Hepatic stellate cell (primary cell): Measurements from ENCODE around the gene TFG.
A peak's percentile ranks its signal among the peaks of the same experiment; 100 is the strongest.
"Not testable (repeated sequence)": the region's sequence is repeated elsewhere in the genome, so short reads cannot be mapped to it uniquely, and the experiment has no call there.

Experiments used
- DNase-seq: peaks from one replicate; pipeline ENCODE4 v3.0.0; 2011; ENCODE audit warnings: low spot score

The TFG gene

DNA sequence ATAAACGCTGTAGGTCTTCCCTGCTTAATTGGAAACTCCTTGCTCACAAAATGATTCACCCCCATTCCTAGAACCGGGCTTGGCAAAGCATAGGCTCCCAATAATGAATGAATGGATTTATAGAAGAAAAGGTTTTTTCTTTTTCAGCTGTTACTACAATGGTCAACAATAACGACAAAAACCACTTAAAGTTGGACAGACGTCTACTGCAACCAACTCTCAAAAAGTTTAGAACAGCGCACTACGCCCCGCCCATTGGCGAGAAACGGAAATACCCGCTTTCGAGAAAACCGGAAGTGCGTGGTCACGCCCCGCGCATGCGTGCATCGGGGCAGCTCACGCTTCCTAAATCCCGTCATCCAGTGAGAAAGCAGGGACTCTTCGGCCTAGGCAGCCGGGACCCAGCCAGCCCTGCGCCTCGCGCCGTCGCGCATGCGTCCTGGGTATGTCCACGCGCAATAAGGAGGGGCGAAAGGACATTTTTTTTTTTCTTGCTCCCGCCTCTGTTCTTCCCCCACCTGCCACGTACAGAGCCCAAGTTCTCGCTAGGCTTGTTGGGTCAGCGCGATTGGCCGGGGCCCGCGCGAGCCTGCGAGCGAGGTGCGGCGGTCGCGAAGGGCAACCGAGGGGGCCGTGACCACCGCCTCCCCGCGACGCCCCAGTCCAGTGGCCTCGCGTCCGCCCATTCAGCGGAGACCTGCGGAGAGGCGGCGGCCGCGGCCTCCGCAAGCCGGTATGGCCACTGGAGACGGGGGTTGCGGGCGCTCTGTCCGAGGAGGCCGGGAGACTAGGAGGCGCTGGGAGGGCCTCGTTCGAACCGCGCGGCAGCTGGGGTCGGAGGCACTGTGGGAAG lies at the start of gene TFG:
TSS of gene TFG (plus strand) at position 506 of the 853 bp plus-strand sequence. CDS start 4,192 bp downstream, outside the sequence.
- peak; percentile 98 for DNase-seq

DNA sequence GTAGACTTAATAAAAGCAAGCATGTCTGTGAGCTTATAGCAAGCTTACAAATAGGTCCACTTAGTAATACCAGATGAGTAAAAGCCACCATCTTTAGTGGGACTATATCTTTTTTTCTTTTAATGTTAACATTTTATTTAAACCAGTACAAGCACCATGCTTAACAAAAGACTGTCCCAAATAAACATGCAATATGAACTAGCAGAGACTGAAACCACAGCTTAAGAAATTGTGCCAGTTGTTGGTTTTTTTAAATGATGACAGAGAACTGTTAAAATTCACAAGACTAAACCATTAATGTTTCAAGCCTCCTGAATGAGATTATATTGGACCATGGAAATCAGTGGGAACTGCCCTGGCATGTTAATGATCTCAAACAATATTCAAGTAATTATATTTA lies 48.0 kb upstream of the TFG start:
- DNase-seq, result not testable (repeated sequence)

DNA sequence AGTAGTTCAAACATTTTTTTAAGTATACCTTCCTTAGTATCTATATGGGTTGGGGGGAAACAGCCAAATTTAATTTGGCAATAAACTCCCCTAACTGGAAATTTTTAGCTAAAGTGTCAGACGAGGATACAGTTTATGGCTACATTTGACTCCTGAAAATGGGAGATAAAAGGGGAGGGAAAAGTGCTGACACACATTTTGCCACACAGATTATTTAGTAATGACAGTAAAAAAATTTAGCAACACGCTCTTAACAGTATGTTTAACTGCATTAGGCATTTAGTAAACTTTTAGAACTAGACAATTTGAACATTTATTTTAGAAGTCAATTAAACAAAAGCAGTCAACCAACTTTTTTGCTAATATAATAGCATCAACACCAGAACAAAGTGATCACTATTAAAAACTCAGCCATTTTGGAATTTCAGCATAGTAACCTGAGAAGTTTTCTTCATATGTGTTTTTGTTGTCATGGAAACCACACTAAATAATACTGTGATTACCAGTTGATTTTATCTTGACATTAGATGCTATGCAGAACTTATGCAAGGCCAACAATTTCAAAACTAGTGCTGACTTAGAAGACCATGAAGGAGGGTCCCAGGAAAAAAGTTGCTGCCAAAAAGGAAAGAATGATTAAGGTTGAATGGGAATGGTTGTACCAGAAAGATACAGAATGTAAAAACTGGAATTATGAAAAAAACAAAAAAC lies 47.0 kb upstream of the TFG start:
- DNase-seq, result no peak

DNA sequence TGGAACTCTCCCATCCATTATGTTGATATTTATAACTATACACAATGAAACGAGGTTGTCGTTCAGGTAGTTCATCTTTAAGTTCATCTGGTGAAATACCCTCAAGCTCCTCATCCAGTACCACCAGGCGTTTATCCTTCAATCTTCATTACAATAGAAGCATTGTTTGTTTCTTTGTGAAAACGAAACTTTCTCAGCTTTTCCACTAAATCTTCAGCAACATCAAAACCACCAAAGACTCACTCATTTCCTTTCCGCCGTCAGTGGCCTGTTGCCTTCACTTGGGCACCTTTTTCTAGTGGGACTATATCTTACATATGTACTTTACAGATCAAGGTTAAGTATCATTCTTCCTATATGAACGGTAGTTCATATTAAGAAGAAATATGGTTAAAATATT lies 44.1 kb upstream of the TFG start:
- no peak for DNase-seq

DNA sequence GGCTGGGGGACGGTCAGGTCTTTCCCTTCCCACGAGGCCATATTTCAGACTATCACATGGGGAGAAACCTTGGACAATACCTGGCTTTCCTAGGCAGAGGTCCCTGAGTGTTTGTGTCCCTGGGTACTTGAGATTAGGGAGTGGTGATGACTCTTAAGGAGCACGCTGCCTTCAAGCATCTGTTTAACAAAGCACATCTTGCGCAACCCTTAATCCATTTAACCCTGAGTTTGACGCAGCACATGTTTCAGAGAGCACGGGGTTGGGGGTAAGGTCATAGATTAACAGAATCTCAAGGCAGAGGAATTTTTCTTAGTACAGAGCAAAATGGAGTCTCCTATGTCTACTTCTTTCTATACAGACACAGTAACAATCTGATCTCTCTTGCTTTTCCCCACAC lies 42.6 kb upstream of the TFG start:
- not testable (repeated sequence) for DNase-seq

DNA sequence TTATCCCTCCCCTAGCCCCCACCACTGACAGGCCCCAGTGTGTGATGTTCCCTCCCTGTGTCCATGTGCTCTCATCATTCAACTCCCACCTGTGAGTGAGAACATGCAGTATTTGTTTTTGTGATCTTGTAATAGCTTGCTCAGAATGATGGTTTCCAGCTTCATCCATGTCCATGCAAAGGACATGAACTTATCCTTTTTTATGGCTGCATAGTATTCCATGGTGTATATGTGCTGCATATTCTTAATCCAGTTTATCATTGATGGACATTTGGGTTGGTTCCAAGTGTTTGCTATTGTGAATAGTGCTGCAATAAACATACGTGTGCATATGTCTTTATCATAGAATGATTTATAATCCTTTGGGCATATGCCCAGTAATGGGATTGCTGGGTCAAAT lies 42.0 kb upstream of the TFG start:
- DNase-seq, result not testable (repeated sequence)

DNA sequence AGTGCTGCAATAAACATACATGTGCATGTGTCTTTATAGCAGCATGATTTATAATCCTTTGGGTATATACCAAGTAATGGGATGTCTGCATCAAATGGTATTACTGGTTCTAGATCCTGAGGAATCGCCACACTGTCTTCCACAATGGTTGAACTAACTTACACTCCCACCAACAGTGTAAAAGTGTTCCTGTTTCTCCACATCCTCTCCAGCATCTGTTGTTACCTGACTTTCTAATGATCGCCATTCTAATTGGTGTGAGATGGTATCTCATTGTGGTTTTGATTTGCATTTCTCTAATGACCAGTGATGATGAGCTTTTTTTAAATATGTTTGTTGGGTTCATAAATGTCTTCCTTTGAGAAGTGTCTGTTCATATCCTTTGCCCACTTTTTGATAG lies 38.3 kb upstream of the TFG start:
- DNase-seq, result not testable (repeated sequence)

DNA sequence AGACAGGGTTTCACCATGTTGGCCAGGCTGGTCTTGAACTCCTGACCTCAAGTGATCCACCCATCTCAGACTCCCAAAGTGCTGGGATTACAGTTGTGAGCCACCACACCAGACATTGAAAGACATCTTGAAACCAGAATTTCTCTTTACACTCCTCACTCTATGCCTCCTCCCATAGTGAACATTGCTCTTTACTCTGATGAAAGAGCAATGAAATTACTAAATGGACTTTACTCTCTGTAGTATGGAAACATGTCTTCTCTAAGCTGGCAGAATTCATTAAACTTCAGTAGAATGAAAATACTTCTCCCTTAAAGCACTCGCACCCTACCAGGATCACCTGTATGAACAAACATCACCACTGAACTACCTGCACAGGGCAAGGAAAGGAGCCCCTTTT lies 27.8 kb upstream of the TFG start:
- DNase-seq, result no peak

DNA sequence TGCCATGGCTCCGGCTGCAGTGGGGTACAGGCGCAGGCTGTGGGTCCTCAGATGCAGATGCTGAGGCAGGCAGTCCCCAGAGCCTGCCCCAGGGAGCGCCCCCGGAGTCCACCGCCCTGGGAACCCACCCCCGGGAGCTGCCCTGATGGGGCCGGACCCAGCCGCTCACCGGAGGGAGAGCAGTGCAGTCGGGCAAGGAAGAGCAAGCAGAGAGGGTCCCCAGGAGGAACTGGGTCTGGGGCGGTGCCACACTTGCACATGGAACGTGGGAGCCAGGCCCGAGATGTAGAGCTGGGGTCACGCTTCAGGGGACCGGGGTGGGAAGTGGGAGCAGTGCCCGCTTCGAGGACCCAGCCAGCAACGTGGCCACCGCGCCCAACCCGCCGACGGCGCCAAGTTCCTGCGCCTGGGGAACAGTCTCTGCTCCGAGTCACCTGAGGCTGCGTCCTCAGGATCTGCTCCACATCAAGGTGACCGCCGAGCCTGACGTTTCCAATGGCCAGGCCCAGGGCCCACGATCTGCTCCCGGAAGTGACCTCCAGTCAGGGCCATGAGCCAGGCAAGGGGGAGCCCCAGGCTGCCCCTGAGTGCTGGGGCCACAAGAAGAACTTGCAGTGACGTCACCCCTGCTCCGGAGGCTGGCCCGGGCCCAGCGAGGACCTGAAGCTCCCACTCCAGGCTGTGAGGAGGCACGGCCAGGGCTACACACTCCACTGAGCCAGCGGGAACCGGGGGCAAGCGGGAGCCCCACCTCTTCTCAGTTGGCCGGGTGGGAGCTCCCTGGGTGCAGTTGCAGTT lies 27.0 kb upstream of the TFG start:
- no peak for DNase-seq

DNA sequence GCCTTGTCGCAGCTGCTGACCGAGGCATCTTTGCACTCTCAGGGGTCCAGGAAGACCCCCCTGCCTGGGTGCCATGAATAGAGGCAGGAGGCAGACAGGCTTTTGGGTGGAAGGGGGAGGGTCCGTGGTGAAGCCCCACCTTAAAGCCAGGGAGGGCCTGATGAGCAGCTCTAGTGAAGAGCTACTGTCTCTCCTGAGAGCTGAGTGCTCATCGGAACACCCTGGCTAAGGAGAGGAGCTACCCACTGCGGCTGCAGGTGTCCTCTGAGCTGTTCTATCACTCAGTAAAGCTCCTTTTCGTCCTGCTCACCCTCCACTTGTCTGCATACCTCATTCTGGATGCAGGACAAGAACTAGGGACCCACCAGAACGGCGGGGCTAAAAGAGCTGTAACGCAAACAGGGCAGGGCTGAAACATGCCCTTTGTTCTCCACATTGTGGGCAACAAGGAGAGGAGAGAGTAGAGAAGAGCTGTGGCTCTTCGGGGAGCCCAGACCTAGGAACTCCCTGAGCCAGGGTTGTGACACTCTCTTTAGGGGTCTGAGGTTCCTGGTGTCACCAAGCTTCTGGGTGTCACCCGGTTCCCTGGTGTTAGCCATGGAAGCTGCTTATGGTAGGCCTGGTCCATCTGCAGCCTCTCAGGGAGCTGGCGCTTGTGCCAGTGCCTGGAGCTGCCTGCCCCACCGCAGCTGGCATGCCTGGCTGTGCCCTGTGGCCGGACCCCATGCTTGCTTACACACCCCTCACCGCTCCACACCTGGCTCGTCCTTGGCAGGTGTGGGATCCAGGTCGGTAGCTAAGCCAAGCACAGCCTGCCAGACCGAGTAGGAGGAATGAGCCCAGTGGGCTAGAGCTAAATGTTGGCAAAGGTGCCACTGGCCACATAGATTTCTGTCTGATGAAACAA lies 26.2 kb upstream of the TFG start:
- DNase-seq, result no peak

DNA sequence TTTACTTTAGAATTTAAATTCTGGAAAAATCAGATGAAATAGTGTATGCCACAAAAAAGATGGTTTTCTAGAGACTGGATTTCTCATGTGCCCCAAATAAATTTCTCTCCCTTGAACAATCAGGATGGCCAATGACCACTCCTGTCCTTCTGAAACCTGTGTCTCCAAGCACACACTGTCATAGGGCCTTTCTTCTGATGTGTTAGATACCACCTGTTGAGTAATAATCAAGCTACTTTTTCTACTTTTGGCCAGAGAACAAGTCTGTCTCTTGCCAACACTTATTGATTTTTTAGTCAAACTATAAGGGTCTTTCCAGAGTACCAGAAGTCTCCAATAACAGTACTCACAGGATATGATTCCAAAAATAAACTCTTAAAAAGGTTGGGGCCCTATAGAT lies 16.1 kb upstream of the TFG start:
- no peak for DNase-seq

DNA sequence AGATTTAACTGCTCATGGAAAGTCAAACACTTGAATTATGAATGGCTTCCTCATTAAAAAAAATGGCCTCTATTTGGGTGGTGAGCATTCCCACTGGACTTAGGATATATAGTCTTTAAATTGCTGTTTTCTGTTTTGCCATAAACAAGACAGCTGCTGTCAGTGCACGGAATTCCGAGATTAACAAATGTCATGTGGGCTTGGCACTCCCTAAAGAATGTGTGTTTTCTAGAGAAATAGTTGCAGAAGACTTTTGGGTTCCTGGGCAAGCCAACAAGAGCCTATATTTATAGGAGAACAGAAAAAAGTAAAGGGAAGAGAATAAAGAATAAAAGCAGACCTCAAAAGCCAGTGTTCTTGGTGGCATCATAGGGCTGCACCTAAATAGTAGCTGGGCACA lies 13.6 kb upstream of the TFG start:
- no peak for DNase-seq

DNA sequence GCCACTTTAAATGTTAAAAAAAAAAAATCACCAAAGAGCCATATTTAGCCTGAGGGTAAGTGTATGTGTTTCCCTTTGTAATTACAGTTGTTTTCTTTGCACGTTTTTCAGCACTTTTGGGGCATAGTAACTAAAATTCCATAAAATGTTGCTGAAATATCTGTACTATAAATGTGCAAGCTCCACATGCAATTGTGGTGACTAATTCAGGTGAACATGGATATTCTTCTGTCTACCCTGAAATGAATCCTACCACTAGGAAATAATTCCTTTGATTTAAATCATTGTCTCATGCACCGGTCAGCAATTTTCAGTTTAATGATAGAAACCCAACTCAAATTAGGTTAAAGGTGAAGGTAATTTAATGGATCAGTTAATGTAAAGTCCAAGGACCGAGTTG lies 13.1 kb upstream of the TFG start:
- no peak for DNase-seq

DNA sequence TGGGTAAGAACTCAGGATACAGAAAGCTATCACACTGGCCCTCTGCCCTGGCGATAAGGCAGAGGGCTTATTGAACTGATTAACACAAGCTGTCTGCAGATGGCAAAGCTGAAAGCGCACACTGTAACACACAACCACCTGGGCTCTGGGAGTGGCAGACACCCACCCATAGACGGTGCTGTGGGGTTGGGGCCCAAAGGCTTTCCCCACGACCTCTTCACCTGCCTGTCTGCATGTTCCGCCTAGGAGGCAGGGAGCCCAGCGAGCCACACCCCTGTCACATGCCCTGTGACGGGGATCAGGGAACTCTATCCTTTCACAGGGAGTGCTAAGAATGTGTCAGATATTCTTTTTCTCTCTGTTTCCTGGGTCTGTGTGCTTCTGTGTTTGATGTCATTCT lies 12.1 kb upstream of the TFG start:
- no peak for DNase-seq

DNA sequence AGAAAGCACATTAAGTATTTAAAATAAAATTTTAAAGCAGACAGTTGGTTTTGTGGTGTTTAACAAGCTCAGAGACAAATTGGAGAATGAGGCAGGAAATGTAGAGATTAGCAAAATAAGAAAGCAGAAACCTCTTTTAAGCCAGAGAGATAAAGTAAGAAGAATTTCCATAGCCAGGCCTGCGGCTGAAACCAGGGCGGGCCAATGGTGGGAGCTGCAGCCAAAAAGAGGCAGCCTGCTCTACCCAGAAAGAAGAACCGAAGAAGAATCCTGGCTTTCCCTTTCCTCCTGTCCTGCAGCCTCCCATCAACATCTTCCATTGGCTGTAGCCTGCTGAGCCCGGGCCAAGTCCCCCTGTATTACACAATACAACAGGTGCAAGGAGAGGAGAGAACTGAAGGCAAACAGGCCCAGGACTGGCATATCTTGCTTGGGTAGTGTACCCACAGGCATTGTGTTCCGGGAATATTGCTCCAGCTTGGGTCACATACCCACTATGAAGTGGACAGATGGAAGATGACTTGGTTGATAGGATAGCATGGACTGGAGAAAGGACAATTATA lies 11.5 kb upstream of the TFG start:
- DNase-seq, result no peak

DNA sequence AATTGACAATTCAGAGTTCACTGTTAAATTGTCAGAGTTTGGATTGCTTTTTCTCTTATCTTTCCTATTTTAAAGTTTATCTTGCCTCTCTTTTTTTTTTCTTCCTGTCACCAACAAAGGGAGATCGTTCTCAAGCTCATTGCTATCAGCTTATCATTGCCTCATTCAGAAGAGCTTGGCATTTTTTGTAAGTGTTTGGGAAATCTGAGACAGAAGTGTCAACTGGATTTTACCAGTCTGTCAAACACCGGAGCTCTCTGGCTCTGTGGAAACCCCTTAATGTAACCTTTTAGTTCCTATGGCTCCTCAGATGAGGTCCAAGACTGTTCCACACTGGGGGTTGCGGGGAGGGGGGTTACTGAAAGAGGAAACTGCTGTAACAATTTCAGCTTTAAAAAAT lies 10.6 kb upstream of the TFG start:
- DNase-seq, result no peak

DNA sequence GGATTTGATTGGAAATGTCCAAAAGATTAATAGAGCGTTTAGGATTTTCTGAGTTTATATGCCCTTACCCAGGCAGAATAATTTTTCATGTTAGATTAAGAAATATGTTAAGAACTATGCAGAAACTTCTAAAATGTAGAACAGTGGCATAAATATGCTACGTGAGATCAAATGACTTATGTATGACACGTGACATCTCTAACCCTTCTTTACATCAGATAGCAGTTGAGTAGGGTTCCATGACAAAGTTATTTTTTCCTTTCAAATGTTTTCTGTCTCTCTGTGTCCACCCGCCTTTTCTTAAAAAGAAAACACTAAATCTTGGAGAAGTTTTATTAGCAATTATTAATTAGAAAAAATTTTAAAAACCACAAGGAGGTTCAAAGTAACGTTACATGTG lies 8.6 kb upstream of the TFG start:
- DNase-seq, result no peak

DNA sequence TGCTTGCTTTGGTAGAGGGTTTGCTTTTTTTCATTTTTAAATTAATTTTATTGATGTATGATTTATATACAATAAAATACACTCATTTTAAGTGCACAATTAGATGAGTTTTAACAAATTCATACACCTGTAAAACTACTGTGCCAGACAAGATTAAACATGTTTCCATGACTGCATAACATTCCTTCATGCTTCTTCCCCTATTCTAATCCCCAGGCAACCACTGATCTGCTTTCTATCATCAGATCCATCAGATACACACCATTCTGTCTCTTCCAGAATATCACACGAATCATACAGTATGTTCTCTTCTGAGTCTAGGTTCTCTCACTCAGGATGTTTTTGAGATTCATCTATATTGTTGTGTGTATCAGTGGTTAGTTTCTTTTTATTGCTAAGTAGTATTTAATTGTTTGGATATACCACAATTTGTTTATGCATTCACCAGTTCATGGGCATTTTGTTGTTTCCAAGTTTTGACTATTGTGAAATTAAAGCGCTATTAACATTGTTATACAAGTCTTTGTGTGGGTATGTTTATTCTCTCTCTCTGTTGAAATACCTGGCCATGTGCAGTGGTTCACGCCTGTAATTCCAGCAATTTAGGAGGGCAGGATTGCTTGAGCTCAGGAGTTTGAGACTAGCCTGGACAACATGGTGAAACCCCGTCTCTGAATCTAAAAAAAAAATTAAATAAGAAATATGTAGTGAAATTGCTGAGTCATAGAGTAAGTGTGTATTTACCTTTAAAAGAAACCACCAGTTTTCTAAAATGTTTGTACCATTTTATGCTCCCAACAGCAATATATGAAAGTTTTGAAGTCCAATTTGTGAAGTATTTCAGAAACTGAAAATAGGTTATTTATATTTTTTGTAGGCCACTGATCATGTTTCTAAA lies 7.0 kb upstream of the TFG start:
- DNase-seq, result no peak

DNA sequence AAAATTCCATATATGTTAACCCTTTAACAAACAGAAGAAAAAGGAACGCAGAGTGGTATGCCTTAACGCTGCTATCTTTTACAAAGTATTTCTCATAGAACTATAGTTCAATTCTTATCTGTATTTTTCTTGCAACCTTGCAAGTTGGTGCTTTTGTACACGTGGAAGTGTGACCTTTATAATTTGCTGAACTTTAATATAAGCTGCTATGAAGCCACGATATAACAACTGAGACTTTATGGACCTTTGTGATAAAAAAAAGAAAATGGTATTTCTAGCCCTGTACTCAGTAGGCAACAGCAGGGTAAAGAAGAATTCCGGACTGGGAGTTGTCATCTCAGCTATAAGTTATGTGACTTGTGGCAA lies 6.3 kb upstream of the TFG start:
- DNase-seq, result no peak

DNA sequence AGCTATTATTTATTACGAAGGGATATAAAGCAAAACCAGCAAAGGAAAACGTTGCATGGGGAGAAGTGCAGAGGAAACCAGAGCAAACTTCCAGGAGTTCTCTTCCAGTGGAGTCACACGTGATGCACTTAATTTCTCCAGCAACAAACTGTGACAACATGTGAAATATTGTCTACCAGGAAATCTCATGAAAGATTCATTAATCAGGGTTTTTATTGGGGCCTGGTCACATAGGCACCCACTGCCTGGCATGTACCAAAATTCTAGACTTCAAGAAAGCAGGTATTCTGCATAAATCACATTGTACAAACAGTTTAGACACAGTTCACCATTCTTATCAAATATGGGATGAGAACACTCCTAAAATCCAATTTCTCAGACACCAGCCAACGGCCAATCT lies 5.4 kb upstream of the TFG start:
- DNase-seq, result no peak
